DND-41 (cell line): ENCODE data around the gene RNF111.

Experiments used
- CTCF ChIP-seq: IDR thresholded peaks from 2 replicates; pipeline ENCODE4 v1.5.1; 2012; ENCODE audit warnings: borderline replicate concordance, low read length, moderate library complexity, mild to moderate bottlenecking; ENCODE audit not compliant: poor library complexity, severe bottlenecking; ENCODE audit errors: extremely low read depth
- EZH2 ChIP-seq: IDR thresholded peaks from 3 replicates; pipeline ENCODE4 v1.6.1; 2012; ENCODE audit warnings: borderline replicate concordance, low read depth, mild to moderate bottlenecking, moderate library complexity, low read length, inconsistent platforms; ENCODE audit not compliant: severe bottlenecking

- TF ChIP-seq CTCF (no peak), EZH2 (no peak)
Observed at GRCh38 chr15:59133929-59134427, 146.5 kb downstream of the RNF111 start.
